Keratinocyte (primary cell): Measurements from ENCODE around the gene DARS2.

Experiments used
- CTCF ChIP-seq, 3 experiments: IDR thresholded peaks in 1 of 3; conservative IDR thresholded peaks in 1 of 3; optimal IDR thresholded peaks in 1 of 3; 2 replicates in 2 of 3; 3 replicates in 1 of 3; pipeline versions ENCODE3 to v1.5.1; 2011; ENCODE audit warnings: low read length in 3 of 3, mild to moderate bottlenecking in 3 of 3, moderate library complexity in 2 of 3, control low read depth in 1 of 3, inconsistent platforms in 1 of 3; ENCODE audit not compliant: insufficient read depth in 2 of 3; ENCODE audit errors: extremely low read depth in 1 of 3
- EZH2 ChIP-seq: IDR thresholded peaks from one replicate; pipeline ENCODE4 v1.6.1; 2012; ENCODE audit warnings: inconsistent platforms, mild to moderate bottlenecking, low read length, moderate library complexity

GRCh38 chr1:173823781-173824314 lies 625 bp upstream of the DARS2 start:
- TF ChIP-seq CTCF (optimal IDR thresholded peaks at IDR 0.05 in 1 of 3, IDR thresholded peaks at IDR 0.05 in 1 of 3, conservative IDR thresholded peaks at IDR 0.05 in 1 of 3; ENCODE audit: extremely low read depth in 1 of 3, insufficient read depth in 2 of 3, low read length in 3 of 3) (no peak), EZH2 (no peak)
